K562 (cell line): ENCODE measurements around the gene USPL1. TPM values are rescaled to one million over a fixed set of nuclear protein-coding genes. Genes with fewer than 3 reads are reported as not detected.
A peak's percentile ranks its signal among the peaks of the same experiment; 100 is the strongest.

Source experiments
- ATAC-seq: fragments of 200-7000 bp; cut with Tn5 transposase; 3 replicates; pipeline ENCODE4 v1.9.1; 2020; ENCODE audit warnings: moderate library complexity
- BruUV-seq: library from RNA; stranded (reverse); fragments of 400-500 nt; replicated peaks from 2 replicates; lab custom pipeline; 2021; lab: Mats Ljungman, UMichigan
- CTCF ChIA-PET: fragments of 300-600 bp; formaldehyde crosslinking; extraction: SDS; loops from one replicate; lab custom pipeline; 2021; ENCODE audit warnings: low intra/inter-chr PET ratio; lab: Yijun Ruan, JAX
- POLR2A ChIA-PET: fragments of 300-600, 350-650 bp; sonication (Branson Sonifier 250); formaldehyde crosslinking; extraction: SDS; loops from one replicate; lab custom pipeline; 2021; ENCODE audit warnings: antibody characterized with exemption, inconsistent platforms; lab: Yijun Ruan, JAX
- DNase-seq, 4 experiments: peaks; one replicate each; pipeline versions ENCODE4 v3.0.0 to v3.0.0-alpha.2; 2011 to 2018; ENCODE audit warnings: low spot score in 3 of 4, mixed read lengths in 3 of 4; ENCODE audit errors: extremely low read depth in 1 of 4
- FAIRE-seq: peaks from 2 replicates; lab custom pipeline; 2011; peaks lifted over from hg19 to GRCh38; lab: Jason Lieb, UNC
- H2AFZ ChIP-seq: 2 replicates; pipeline ENCODE4 v1.6.0; 2011; ENCODE audit warnings: low read depth, low read length, control low read depth, inconsistent platforms
- H3K27ac ChIP-seq: fragments of 200-600 bp; 3 replicates; pipeline ENCODE4 v1.8.0; 2011; ENCODE audit warnings: low read depth, mild to moderate bottlenecking, control low read depth, inconsistent platforms, low read length, moderate library complexity, mixed read lengths; ENCODE audit errors: extremely low read depth
- H3K27me3 ChIP-seq, 2 experiments: fragments of 300-600 bp in 1 of 2; 2 replicates in 1 of 2; 3 replicates in 1 of 2; pipeline versions ENCODE4 v1.6.0 to v1.8.0; 2011; ENCODE audit warnings: inconsistent platforms in 2 of 2, low read length in 2 of 2, mild to moderate bottlenecking in 1 of 2, mixed read lengths in 1 of 2, moderate library complexity in 1 of 2; ENCODE audit not compliant: control insufficient read depth in 2 of 2, insufficient read depth in 2 of 2
- H3K36me3 ChIP-seq: fragments of 300-600 bp; 3 replicates; pipeline ENCODE4 v1.8.0; 2011; ENCODE audit warnings: mild to moderate bottlenecking, low read length, inconsistent platforms; ENCODE audit not compliant: control insufficient read depth, insufficient read depth
- H3K4me1 ChIP-seq, 2 experiments: fragments of 200-600 bp in 1 of 2; replicated peaks in 1 of 2; 2 replicates in 1 of 2; 3 replicates in 1 of 2; pipeline versions ENCODE4 v1.5.1 to v1.8.0; 2011; ENCODE audit warnings: inconsistent platforms in 2 of 2, low read length in 2 of 2, mild to moderate bottlenecking in 1 of 2, mixed read lengths in 1 of 2, moderate library complexity in 1 of 2; ENCODE audit not compliant: control insufficient read depth in 2 of 2, insufficient read depth in 2 of 2
- H3K4me2 ChIP-seq: 2 replicates; pipeline ENCODE4 v1.6.1; 2011; ENCODE audit warnings: low read length, control low read depth, inconsistent platforms, mixed read lengths; ENCODE audit not compliant: insufficient read depth
- H3K4me3 ChIP-seq: fragments of 200-600 bp; sonication (generic), shearing (Covaris generic); 2 replicates; pipeline ENCODE4 v1.5.1; 2016; ENCODE audit warnings: control low read depth, inconsistent platforms
- H3K79me2 ChIP-seq: fragments of 200-600 bp; 3 replicates; pipeline ENCODE4 v1.8.0; 2011; ENCODE audit warnings: low read length, inconsistent platforms; ENCODE audit not compliant: control insufficient read depth, insufficient read depth
- H3K9ac ChIP-seq, 2 experiments: 2 replicates each; pipeline versions ENCODE4 v1.6.0 to v1.6.1; 2011; ENCODE audit warnings: low read depth in 2 of 2, low read length in 2 of 2, control low read depth in 1 of 2, inconsistent platforms in 1 of 2, mild to moderate bottlenecking in 1 of 2, mixed read lengths in 1 of 2; ENCODE audit not compliant: insufficient read depth in 1 of 2
- H3K9me1 ChIP-seq: one replicate; pipeline ENCODE4 v1.6.0; 2011; ENCODE audit warnings: inconsistent platforms, mild to moderate bottlenecking, low read length, moderate library complexity; ENCODE audit not compliant: control insufficient read depth, insufficient read depth
- H3K9me3 ChIP-seq: replicated peaks from 2 replicates; pipeline ENCODE4 v1.5.1; 2011; ENCODE audit warnings: low read depth, low read length, inconsistent platforms; ENCODE audit not compliant: control insufficient read depth, insufficient read depth
- H4K20me1 ChIP-seq: replicated peaks from 2 replicates; pipeline ENCODE4 v1.6.1; 2011; ENCODE audit warnings: low read length, inconsistent platforms, mixed read lengths; ENCODE audit not compliant: control insufficient read depth, insufficient read depth
- CCAR2 ChIP-seq: fragments of 200-400 bp; formaldehyde crosslinking; IDR thresholded peaks from 2 replicates; pipeline ENCODE4 v1.6.1; 2017; ENCODE audit warnings: mild to moderate bottlenecking, low read depth, low read length
- CEBPG ChIP-seq, 3 experiments: fragments of 200-800 bp in 1 of 3; sonication (Bioruptor generic) in 1 of 3; sonication (generic) in 1 of 3; formaldehyde crosslinking in 1 of 3; IDR thresholded peaks in 2 of 3; conservative IDR thresholded peaks in 1 of 3; 2 replicates each; pipeline versions ENCODE4 v1.6.1 to v1.8.0; 2016 to 2022; ENCODE audit warnings: missing compliant biosample characterization in 2 of 3, missing genetic modification characterization in 2 of 3, mild to moderate bottlenecking in 1 of 3, missing genetic modification reagents in 1 of 3
- CHD4 ChIP-seq: fragments of 200-600 bp; sonication (generic); IDR thresholded peaks from 3 replicates; pipeline ENCODE4 v1.6.1; 2012; ENCODE audit warnings: low read depth, mild to moderate bottlenecking, mixed read lengths, low read length, inconsistent platforms; ENCODE audit not compliant: insufficient read depth, insufficient replicate concordance, poor library complexity, severe bottlenecking
- DIDO1 ChIP-seq: fragments of 450-650 bp; IDR thresholded peaks from 2 replicates; pipeline ENCODE4 v1.6.1; 2016; ENCODE audit warnings: low read depth, missing biosample characterization, missing genetic modification characterization
- EGR1 ChIP-seq: fragments of 450-650 bp; conservative IDR thresholded peaks from 2 replicates; pipeline ENCODE4 v1.6.1; 2017; ENCODE audit warnings: mild to moderate bottlenecking
- GABPA ChIP-seq: fragments of 200-800 bp; sonication (Bioruptor generic); conservative IDR thresholded peaks from 2 replicates; pipeline ENCODE4 v1.6.1; 2016; ENCODE audit warnings: low read depth, missing genetic modification characterization, missing compliant biosample characterization
- NFIC ChIP-seq: fragments of 450-650 bp; IDR thresholded peaks from 2 replicates; pipeline ENCODE4 v1.6.1; 2017; ENCODE audit warnings: mild to moderate bottlenecking, inconsistent platforms
- RCOR1 ChIP-seq, 2 experiments: IDR thresholded peaks; 2 replicates each; pipeline ENCODE4 v1.6.1; 2012; ENCODE audit warnings: low read depth in 2 of 2, low read length in 2 of 2, borderline replicate concordance in 1 of 2, improper control_type of control experiment in 1 of 2
- SMARCA5 ChIP-seq: fragments of 450-650 bp; IDR thresholded peaks from 2 replicates; pipeline ENCODE4 v1.6.1; 2016
- TOE1 ChIP-seq, 2 experiments: fragments of 450-650 bp in 1 of 2; sonication (generic) in 1 of 2; formaldehyde crosslinking in 1 of 2; IDR thresholded peaks; 2 replicates each; pipeline versions ENCODE4 v1.7.1 to v1.8.0; 2016 to 2022; ENCODE audit warnings: borderline replicate concordance in 2 of 2, mild to moderate bottlenecking in 2 of 2, antibody characterized with exemption in 1 of 2, inconsistent platforms in 1 of 2, low read depth in 1 of 2, missing genetic modification reagents in 1 of 2, moderate library complexity in 1 of 2
- ZNF124 ChIP-seq: sonication (generic); formaldehyde crosslinking; IDR thresholded peaks from 2 replicates; pipeline ENCODE4 v1.8.1; 2022; ENCODE audit warnings: missing genetic modification reagents
- ZNF785 ChIP-seq: fragments of 250-450 bp; sonication (Bioruptor Pico); IDR thresholded peaks from 2 replicates; pipeline ENCODE4 v1.4.0; 2020; ENCODE audit warnings: mild to moderate bottlenecking
- WGBS: fragments of 100-300 bp; shearing (Covaris generic); methylation state at CpG from one replicate; pipeline ENCODE4 v1.1.6; 2016; ENCODE audit warnings: low coverage, mixed read lengths; ENCODE audit not compliant: insufficient coverage; ENCODE audit errors: missing lambda C conversion rate; 5-methylcytosine and 5-hydroxymethylcytosine counted together
- in situ Hi-C: fragments of 300-500 bp; cut with MboI; formaldehyde crosslinking; loops from 4 replicates; pipeline ENCODE4 v1.15.0; 2018; ENCODE audit warnings: inconsistent platforms, mixed read lengths
- intact Hi-C: fragments of 100-400 bp; cut with micrococcal nuclease; formaldehyde crosslinking; loops from 2 replicates; pipeline ENCODE4 v1.14.2; 2022
- polyA plus RNA-seq, 8 experiments: library from polyadenylated mRNA; depleted of rRNA in 4 of 8; stranded (reverse) in 5 of 8; unstranded in 3 of 8; fragments of >200 nt; fragmentation: Nextera tagmentation in 2 of 8; fragmentation: Illumina TruSeq in 1 of 8; extraction: Ambion mirVana in 2 of 8; extraction: Trizol in 1 of 8; gene quantifications; 2 replicates each; pipeline versions ENCODE4 v1.2.1 to v1.2.3, GENCODE V29; 2011 to 2014; ENCODE audit warnings: inconsistent platforms in 1 of 8, missing spikeins in 1 of 8
- total RNA-seq, 7 experiments: library from RNA; depleted of rRNA in 6 of 7; stranded (reverse); fragments of >200 nt in 6 of 7; fragmentation: Illumina TruSeq in 2 of 7; extraction: Trizol in 2 of 7; gene quantifications; 2 replicates each; pipeline versions ENCODE4 v1.2.1 to v1.2.3, GENCODE V29; 2011 to 2021; ENCODE audit warnings: low replicate concordance in 1 of 7
- TF ChIP-seq, protein P1 (sequence below): IDR thresholded peaks from 2 replicates; pipeline ENCODE4 v1.6.1; 2014; ENCODE audit warnings: antibody characterized with exemption
- TF ChIP-seq, protein P2 (sequence below): fragments of 450-650 bp; IDR thresholded peaks from one replicate; pipeline ENCODE4 v1.6.1; 2018; ENCODE audit warnings: mild to moderate bottlenecking, moderate library complexity; ENCODE audit not compliant: partially characterized antibody

Gene USPL1
- total and polyA plus RNA-seq, 9 of the 15 experiments (the other 6 are each of a cell fraction or from before 2014, with no cell fraction given): 5.5 to 18.0 (median 12.0) TPM

- TF ChIP-seq ZNF785 (CRISPR knock-in tag) (no peak), TOE1 (IDR thresholded peaks at IDR 0.05; ENCODE audit: borderline replicate concordance) (no peak), TOE1 (CRISPR knock-in tag; IDR thresholded peaks at IDR 0.05; ENCODE audit: borderline replicate concordance, low read depth) (no peak), SMARCA5 (no peak), EGR1 (no peak), GABPA (tag) (no peak)
- TF ChIP-seq, protein P1, sequence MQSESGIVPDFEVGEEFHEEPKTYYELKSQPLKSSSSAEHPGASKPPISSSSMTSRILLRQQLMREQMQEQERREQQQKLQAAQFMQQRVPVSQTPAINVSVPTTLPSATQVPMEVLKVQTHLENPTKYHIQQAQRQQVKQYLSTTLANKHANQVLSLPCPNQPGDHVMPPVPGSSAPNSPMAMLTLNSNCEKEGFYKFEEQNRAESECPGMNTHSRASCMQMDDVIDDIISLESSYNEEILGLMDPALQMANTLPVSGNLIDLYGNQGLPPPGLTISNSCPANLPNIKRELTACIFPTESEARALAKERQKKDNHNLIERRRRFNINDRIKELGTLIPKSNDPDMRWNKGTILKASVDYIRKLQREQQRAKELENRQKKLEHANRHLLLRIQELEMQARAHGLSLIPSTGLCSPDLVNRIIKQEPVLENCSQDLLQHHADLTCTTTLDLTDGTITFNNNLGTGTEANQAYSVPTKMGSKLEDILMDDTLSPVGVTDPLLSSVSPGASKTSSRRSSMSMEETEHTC: no peak
Measured at GRCh38 chr13:30572859-30573275, 44.9 kb upstream of the USPL1 start (continued).

- BruUV-seq: no TSS peak
- 0% methylated on average over 7 of the region's 7 CpGs for WGBS
- no peak overlapping the region for H3K9ac ChIP-seq
- H3K9me1 ChIP-seq: no peaks in the 10 kb centered on the region
- ChIA-PET CTCF (no interaction called here), POLR2A (interaction anchor here (0.6 kb wide), 1 partner anchor 137 kb away, joined by 3 read pairs; no protein-coding TSS in a partner anchor)
- H3K27ac ChIP-seq: no peak overlapping the region
- no peaks in the 10 kb centered on the region for H3K36me3 ChIP-seq
- no peak overlapping the region for H3K4me3 ChIP-seq
- H3K4me2 ChIP-seq: no peak overlapping the region
- H3K27me3 ChIP-seq: no peaks in the 10 kb centered on the region; a peak in 1 of 5 replicates
- DNase-seq (peak in 2 of 4 experiments; percentile 9 to 47), ATAC-seq (peak; percentile 41; the same call in 1 of the 3 replicates), FAIRE-seq (no peak)
- in situ Hi-C loops: no loop called here
- no peaks in the 10 kb centered on the region for H3K79me2 ChIP-seq
- intact Hi-C loops: loop anchor here (5.0 to 10.0 kb wide), 2 partner anchors 226 to 232 kb away; no protein-coding TSS in a partner anchor
- H2AFZ ChIP-seq: no peak overlapping the region
- H4K20me1 ChIP-seq: peaks cover 7% of the 10 kb centered on the region; the same call in 1 of the 2 replicates
- H3K4me1 ChIP-seq: peaks cover 0 to 13% of the 10 kb centered on the region in 2 experiments; a peak in 4 of 5 replicates
- no peaks in the 10 kb centered on the region for H3K9me3 ChIP-seq
- TF ChIP-seq CEBPG (CRISPR knock-in tag; IDR thresholded peaks at IDR 0.05): no peak
- no peak for TF ChIP-seq CEBPG (tag; conservative IDR thresholded peaks at IDR 0.05 in 1 of 2, IDR thresholded peaks at IDR 0.05 in 1 of 2)
- TF ChIP-seq RCOR1 (IDR thresholded peaks at IDR 0.05; ENCODE audit: borderline replicate concordance in 1 of 2, low read depth in 2 of 2, low read length in 2 of 2): 0 out of 4 replicates have a peak, but pooled peaks of 1 of the 2 experiments have one; percentile 7
- TF ChIP-seq DIDO1 (tag): no peak
- TF ChIP-seq ZNF124 (CRISPR knock-in tag): no peak
- peak; percentile 78 for TF ChIP-seq NFIC
- TF ChIP-seq CCAR2: no peak
- TF ChIP-seq CHD4: no peak
- TF ChIP-seq, protein P2, sequence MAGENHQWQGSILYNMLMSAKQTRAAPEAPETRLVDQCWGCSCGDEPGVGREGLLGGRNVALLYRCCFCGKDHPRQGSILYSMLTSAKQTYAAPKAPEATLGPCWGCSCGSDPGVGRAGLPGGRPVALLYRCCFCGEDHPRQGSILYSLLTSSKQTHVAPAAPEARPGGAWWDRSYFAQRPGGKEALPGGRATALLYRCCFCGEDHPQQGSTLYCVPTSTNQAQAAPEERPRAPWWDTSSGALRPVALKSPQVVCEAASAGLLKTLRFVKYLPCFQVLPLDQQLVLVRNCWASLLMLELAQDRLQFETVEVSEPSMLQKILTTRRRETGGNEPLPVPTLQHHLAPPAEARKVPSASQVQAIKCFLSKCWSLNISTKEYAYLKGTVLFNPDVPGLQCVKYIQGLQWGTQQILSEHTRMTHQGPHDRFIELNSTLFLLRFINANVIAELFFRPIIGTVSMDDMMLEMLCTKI: no peak
Measured at GRCh38 chr13:30576528-30576927, 41.2 kb upstream of the USPL1 start.
